ENCODE results near the gene CCNC. TPM values are rescaled to one million over a fixed set of nuclear protein-coding genes. Genes with fewer than 3 reads are reported as not detected.

The CCNC gene
- total and polyA plus RNA-seq, 2 of the 13 experiments (the other 11 are each of a cell fraction or from before 2014, with no cell fraction given): 69.6 to 141 TPM

- TF ChIP-seq CENPBD1 (CRISPR knock-in tag; IDR thresholded peaks at IDR 0.05; ENCODE audit: borderline replicate concordance, low read depth) (no peak), SNAPC4 (CRISPR knock-in tag; IDR thresholded peaks at IDR 0.05) (no peak), CC2D1A (CRISPR knock-in tag; IDR thresholded peaks at IDR 0.05) (no peak)
Measured at GRCh38 chr6:99512033-99512432, 56.4 kb downstream of the CCNC start (continued).

GRCh38 chr6:99507648-99508047, 60.8 kb downstream of the CCNC start:
- Histone ChIP-seq H2AFZ (ENCODE audit: low read length) (no peak overlapping the region), H3K27me3 (ENCODE audit: control insufficient read depth in 1 of 2, insufficient read depth in 2 of 2, low read length in 2 of 2) (no peaks in the 10 kb centered on the region), H3K9ac (ENCODE audit: insufficient read depth, low read depth, low read length) (no peak overlapping the region), H3K79me2 (ENCODE audit: insufficient read depth, low read length) (peaks cover 11% of the 10 kb centered on the region), H3K27ac (ENCODE audit: extremely low read length, insufficient read depth, low read length) (no peak overlapping the region), H3K9me3 (ENCODE audit: low read length) (no peaks in the 10 kb centered on the region), H3K4me3 (replicated peaks in 1 of 3; ENCODE audit: insufficient read depth in 1 of 3, low read depth in 2 of 3, low read length in 3 of 3) (no peak overlapping the region), H4K20me1 (ENCODE audit: insufficient read depth, low read length) (no peaks in the 10 kb centered on the region), H3K4me2 (ENCODE audit: low read depth, low read length) (no peak overlapping the region), H3K36me3 (replicated peaks in 1 of 2; ENCODE audit: control insufficient read depth in 1 of 2, insufficient read depth in 2 of 2, low read length in 2 of 2) (peaks cover 1 to 26% of the 10 kb centered on the region in 2 experiments; a peak in 3 of 5 replicates), H3K4me1 (ENCODE audit: insufficient read depth, low read length) (peaks cover 3% of the 10 kb centered on the region)
- no peak for DNase-seq (ENCODE audit: low spot score)
- POLR2A ChIA-PET: no interaction called here
- intact Hi-C loops (cut with micrococcal nuclease; ENCODE audit: unreplicated experiment) (no loop called here), in situ Hi-C loops (cut with HindIII; ENCODE audit: extremely low pct_ligation_motif_present, low pct_unique_long_range_greater_than_20kb) (no loop called here)
- 99% methylated on average over 3 of the region's 3 CpGs for WGBS (ENCODE audit: low lambda C conversion rate)
- ATAC-seq: no peak
- CTCF ChIA-PET (ENCODE audit: low intra/inter-chr PET ratio, low total read pairs): no interaction called here
- FAIRE-seq: no peak
- TF ChIP-seq ZNF672 (CRISPR knock-in tag; IDR thresholded peaks at IDR 0.05) (no peak), GFI1 (CRISPR knock-in tag; IDR thresholded peaks at IDR 0.05; ENCODE audit: borderline replicate concordance) (no peak), TRIM22 (IDR thresholded peaks at IDR 0.05) (no peak), RARA (CRISPR knock-in tag; IDR thresholded peaks at IDR 0.05) (no peak), LRRFIP1 (CRISPR knock-in tag; conservative IDR thresholded peaks at IDR 0.05) (no peak), ZNF441 (CRISPR knock-in tag; IDR thresholded peaks at IDR 0.05; ENCODE audit: borderline replicate concordance) (no peak)
- no TSS peak for BruUV-seq (replicated peaks)
